ENCODE data around the gene DIS3L2. TPM values are rescaled to one million over a fixed set of nuclear protein-coding genes. Genes with fewer than 3 reads are reported as not detected.

DIS3L2 gene
- 10 to 100 TPM; 28.5 to 43.0 (median 42.5) TPM for total RNA-seq
- long read RNA-seq, donor 1, partial matches to known transcripts: 7 of 12 reads
- long read RNA-seq, donor 1, other reads (novel, unspliced or antisense): 2 of 12 reads
- long read RNA-seq, donor 2, partial matches to known transcripts: 0 of 3 reads
- long read RNA-seq, donor 2, other reads (novel, unspliced or antisense): 2 of 3 reads

- no peaks in the 10 kb centered on the region for H3K36me3 ChIP-seq (ENCODE audit: low read depth)
- DNase-seq: peak; percentile 88 to 91 (median 89)
- intact Hi-C loops (cut with DNase I, micrococcal nuclease): no loop called here
- no peaks in the 10 kb centered on the region for H3K9me3 ChIP-seq
- peaks cover 4% of the 10 kb centered on the region for H3K4me1 ChIP-seq (ENCODE audit: low read depth)
- ATAC-seq: peak; percentile 99
- H3K4me3 ChIP-seq: peak within 1 kb of the TSS; percentile 97
- TF ChIP-seq, protein P1, sequence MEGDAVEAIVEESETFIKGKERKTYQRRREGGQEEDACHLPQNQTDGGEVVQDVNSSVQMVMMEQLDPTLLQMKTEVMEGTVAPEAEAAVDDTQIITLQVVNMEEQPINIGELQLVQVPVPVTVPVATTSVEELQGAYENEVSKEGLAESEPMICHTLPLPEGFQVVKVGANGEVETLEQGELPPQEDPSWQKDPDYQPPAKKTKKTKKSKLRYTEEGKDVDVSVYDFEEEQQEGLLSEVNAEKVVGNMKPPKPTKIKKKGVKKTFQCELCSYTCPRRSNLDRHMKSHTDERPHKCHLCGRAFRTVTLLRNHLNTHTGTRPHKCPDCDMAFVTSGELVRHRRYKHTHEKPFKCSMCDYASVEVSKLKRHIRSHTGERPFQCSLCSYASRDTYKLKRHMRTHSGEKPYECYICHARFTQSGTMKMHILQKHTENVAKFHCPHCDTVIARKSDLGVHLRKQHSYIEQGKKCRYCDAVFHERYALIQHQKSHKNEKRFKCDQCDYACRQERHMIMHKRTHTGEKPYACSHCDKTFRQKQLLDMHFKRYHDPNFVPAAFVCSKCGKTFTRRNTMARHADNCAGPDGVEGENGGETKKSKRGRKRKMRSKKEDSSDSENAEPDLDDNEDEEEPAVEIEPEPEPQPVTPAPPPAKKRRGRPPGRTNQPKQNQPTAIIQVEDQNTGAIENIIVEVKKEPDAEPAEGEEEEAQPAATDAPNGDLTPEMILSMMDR (IDR thresholded peaks at IDR 0.05): no peak
These were observed at the start of gene DIS3L2 for GRCh38 chr2:231961349-231962166. TSS of gene DIS3L2 (plus strand) at chr2:231961713. CDS start at chr2:232014928, 53,215 bp downstream.

DNA sequence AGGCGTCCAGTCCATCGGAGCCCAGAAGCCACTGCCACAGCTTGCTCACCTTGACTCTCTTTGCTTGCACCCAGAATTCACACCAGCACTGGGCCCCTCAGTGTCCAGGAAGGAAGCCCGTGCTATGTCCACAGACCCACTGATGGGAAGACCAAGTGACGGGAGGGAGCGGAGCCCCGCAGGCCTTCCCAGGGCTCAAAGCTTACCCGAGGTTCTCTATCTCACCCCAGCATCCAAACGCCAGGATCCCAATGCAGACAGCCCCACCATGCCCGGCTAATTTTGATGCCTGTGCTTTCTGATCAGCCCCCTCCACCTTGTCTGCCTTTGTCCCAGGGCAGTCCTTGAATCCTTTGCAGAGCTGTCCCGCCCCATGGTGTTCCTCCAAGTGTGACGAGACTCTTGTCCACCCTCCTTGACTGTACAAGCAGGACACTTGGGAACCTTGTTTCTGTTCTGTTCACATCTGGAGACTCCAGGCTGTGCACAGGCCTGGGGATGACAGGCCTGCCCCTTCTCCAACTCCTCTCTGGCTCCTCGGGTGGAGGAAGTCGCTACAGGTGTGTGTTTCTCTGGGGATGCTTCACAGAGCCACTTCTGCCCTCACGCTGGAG, 47.3 kb upstream of the DIS3L2 start:
- TF ChIP-seq, protein P1 (IDR thresholded peaks at IDR 0.05): no peak
- DNase-seq (no peak), ATAC-seq (no peak)
- intact Hi-C loops (cut with DNase I, micrococcal nuclease): no loop called here
- Histone ChIP-seq H3K4me3 (no peak overlapping the region), H3K4me1 (ENCODE audit: low read depth) (no peaks in the 10 kb centered on the region), H3K36me3 (ENCODE audit: low read depth) (no peaks in the 10 kb centered on the region), H3K9me3 (no peaks in the 10 kb centered on the region)

- TF ChIP-seq, protein P1 (IDR thresholded peaks at IDR 0.05): no peak
- Histone ChIP-seq H3K36me3 (ENCODE audit: low read depth) (no peaks in the 10 kb centered on the region), H3K4me3 (no peak overlapping the region), H3K4me1 (ENCODE audit: low read depth) (no peaks in the 10 kb centered on the region), H3K9me3 (no peaks in the 10 kb centered on the region)
- ATAC-seq (no peak), DNase-seq (no peak)
- intact Hi-C loops (cut with DNase I, micrococcal nuclease): no loop called here
These were observed 44.0 kb upstream of the DIS3L2 start for GRCh38 chr2:231917280-231918066.

GRCh38 chr2:231918501-231919330, 42.8 kb upstream of the DIS3L2 start:
- Histone ChIP-seq H3K36me3 (ENCODE audit: low read depth) (no peaks in the 10 kb centered on the region), H3K9me3 (no peaks in the 10 kb centered on the region), H3K4me1 (ENCODE audit: low read depth) (no peaks in the 10 kb centered on the region), H3K4me3 (no peak overlapping the region)
- TF ChIP-seq, protein P1 (IDR thresholded peaks at IDR 0.05): no peak
- ATAC-seq (no peak), DNase-seq (no peak)
- intact Hi-C loops (cut with DNase I, micrococcal nuclease): no loop called here

Measured in mucosa of descending colon (tissue), 3 donors.